ENCODE measurements around the gene TMA7. TPM values are rescaled to one million over a fixed set of nuclear protein-coding genes. Genes with fewer than 3 reads are reported as not detected.
"Not testable (repeated sequence)": the region's sequence is repeated elsewhere in the genome, so short reads cannot be mapped to it uniquely, and the experiment has no call there.

TMA7 gene
- total RNA-seq, 4 donors from 2014 or later: 115 to 279 (median 192) TPM

GRCh38 chr3:48460517-48460902 is 20.5 kb downstream of the TMA7 start:
- H3K27me3 ChIP-seq: no peaks in the 10 kb centered on the region
- intact Hi-C loops (cut with DNase I; ENCODE audit: low total_unique reads) (no loop called here), in situ Hi-C loops (cut with MboI; ENCODE audit: low pct_ligation_motif_present in 1 of 4, low pct_unique_long_range_greater_than_20kb in 1 of 4, low sequenced_read_pairs in 3 of 4) (loop anchor here in 1 of 4 donors (10.0 kb wide), 1 partner anchor 84 kb away; no protein-coding TSS in a partner anchor)
- no peaks in the 10 kb centered on the region for H3K9me3 ChIP-seq
- H3K4me3 ChIP-seq: no peak overlapping the region
- no peak overlapping the region for H3K27ac ChIP-seq
- peaks cover 5 to 10% (median 7%) of the 10 kb centered on the region in 4 donors for H3K4me1 ChIP-seq
- 98% methylated on average over 3 of the region's 3 CpGs; no CpG with 5 or more reads in 1 of the 2 donors for WGBS, 2 donors (ENCODE audit: low coverage in 1 of 2)
- peaks cover 0 to 21% (median 5%) of the 10 kb centered on the region in 4 donors for H3K36me3 ChIP-seq
- TF ChIP-seq CTCF (IDR thresholded peaks at IDR 0.05): no peak
- no peak for TF ChIP-seq POLR2AphosphoS5 (IDR thresholded peaks at IDR 0.05)
- TF ChIP-seq POLR2A (IDR thresholded peaks at IDR 0.05): no peak
- TF ChIP-seq EP300 (IDR thresholded peaks at IDR 0.05; ENCODE audit: low read depth): no peak
- no peak for DNase-seq

- H3K9me3 ChIP-seq; DNase-seq; H3K27me3 ChIP-seq; H3K27ac ChIP-seq; H3K4me3 ChIP-seq; intact Hi-C loops (cut with DNase I; ENCODE audit: low total_unique reads): not testable (repeated sequence)
- 87 to 92% methylated on average over 3 to 7 of the region's 7 CpGs for WGBS, 2 donors (ENCODE audit: low coverage in 1 of 2)
- Histone ChIP-seq H3K36me3 (peaks cover 0 to 21% (median 5%) of the 10 kb centered on the region in 4 donors), H3K4me1 (peaks cover 8 to 21% (median 16%) of the 10 kb centered on the region in 4 donors)
- in situ Hi-C loops (cut with MboI; ENCODE audit: low pct_ligation_motif_present in 1 of 4, low pct_unique_long_range_greater_than_20kb in 1 of 4, low sequenced_read_pairs in 3 of 4): loop anchor here in 1 of 4 donors (10.0 kb wide), 1 partner anchor 83 kb away; no protein-coding TSS in a partner anchor
Measured at GRCh38 chr3:48461767-48462166, 21.7 kb downstream of the TMA7 start.

GRCh38 chr3:48463703-48464102 is 23.6 kb downstream of the TMA7 start:
- H3K27me3 ChIP-seq: no peaks in the 10 kb centered on the region
- H3K4me1 ChIP-seq: peaks cover 26 to 40% (median 36%) of the 10 kb centered on the region in 4 donors
- in situ Hi-C loops (cut with MboI; ENCODE audit: low pct_ligation_motif_present in 1 of 4, low pct_unique_long_range_greater_than_20kb in 1 of 4, low sequenced_read_pairs in 3 of 4) (loop anchor here in 1 of 4 donors (10.0 kb wide), 1 partner anchor 81 kb away; no protein-coding TSS in a partner anchor), intact Hi-C loops (cut with DNase I; ENCODE audit: low total_unique reads) (loop anchor here (2.0 kb wide), 1 partner anchor 85 kb away; no protein-coding TSS in a partner anchor)
- no peaks in the 10 kb centered on the region for H3K9me3 ChIP-seq
- no peak for DNase-seq
- H3K4me3 ChIP-seq: no peak overlapping the region
- TF ChIP-seq POLR2AphosphoS5 (IDR thresholded peaks at IDR 0.05) (no peak), CTCF (IDR thresholded peaks at IDR 0.05) (no peak), POLR2A (IDR thresholded peaks at IDR 0.05) (no peak), EP300 (IDR thresholded peaks at IDR 0.05; ENCODE audit: low read depth) (no peak)
- WGBS, 2 donors (ENCODE audit: low coverage in 1 of 2): 87% methylated on average over 9 of the region's 9 CpGs; no CpG with 5 or more reads in 1 of the 2 donors
- peaks cover 0 to 17% (median 5%) of the 10 kb centered on the region in 4 donors for H3K36me3 ChIP-seq
- H3K27ac ChIP-seq: no peak overlapping the region

- no peaks in the 10 kb centered on the region for H3K9me3 ChIP-seq
- TF ChIP-seq POLR2A (IDR thresholded peaks at IDR 0.05) (no peak), POLR2AphosphoS5 (IDR thresholded peaks at IDR 0.05) (no peak)
- intact Hi-C loops (cut with DNase I; ENCODE audit: low total_unique reads): loop anchor here (2.0 kb wide), 1 partner anchor 84 kb away; no protein-coding TSS in a partner anchor
- H3K27ac ChIP-seq: peak overlapping the region; percentile 96 to 100 (median 99)
- H3K27me3 ChIP-seq: no peaks in the 10 kb centered on the region
- peaks cover 32 to 50% (median 43%) of the 10 kb centered on the region in 4 donors for H3K4me1 ChIP-seq
- DNase-seq: no peak
- in situ Hi-C loops (cut with MboI; ENCODE audit: low pct_ligation_motif_present in 1 of 4, low pct_unique_long_range_greater_than_20kb in 1 of 4, low sequenced_read_pairs in 3 of 4): loop anchor here in 1 of 4 donors (10.0 kb wide), 1 partner anchor 80 kb away; no protein-coding TSS in a partner anchor
- no peak overlapping the region for H3K4me3 ChIP-seq
- peaks cover 0 to 8% (median 3%) of the 10 kb centered on the region in 4 donors for H3K36me3 ChIP-seq
- 87% methylated on average over 12 of the region's 17 CpGs; no CpG with 5 or more reads in 1 of the 2 donors for WGBS, 2 donors (ENCODE audit: low coverage in 1 of 2)
Measured at GRCh38 chr3:48464713-48465221, 24.7 kb downstream of the TMA7 start.

- Histone ChIP-seq H3K4me3 (no peak overlapping the region), H3K4me1 (peaks cover 37 to 54% (median 47%) of the 10 kb centered on the region in 4 donors), H3K9me3 (no peaks in the 10 kb centered on the region), H3K27ac (peak overlapping the region; percentile 96 to 100 (median 99)), H3K36me3 (peaks cover 0 to 4% (median 1%) of the 10 kb centered on the region in 4 donors), H3K27me3 (no peaks in the 10 kb centered on the region)
- intact Hi-C loops (cut with DNase I; ENCODE audit: low total_unique reads): loop anchor here (2.0 kb wide), 1 partner anchor 84 kb away; no protein-coding TSS in a partner anchor
- 18% methylated on average over 7 of the region's 7 CpGs; no CpG with 5 or more reads in 1 of the 2 donors for WGBS, 2 donors (ENCODE audit: low coverage in 1 of 2)
- no peak for TF ChIP-seq POLR2AphosphoS5 (IDR thresholded peaks at IDR 0.05)
- TF ChIP-seq EP300 (IDR thresholded peaks at IDR 0.05; ENCODE audit: low read depth): no peak
- no peak for TF ChIP-seq CTCF (IDR thresholded peaks at IDR 0.05)
- TF ChIP-seq POLR2A (IDR thresholded peaks at IDR 0.05): no peak
- in situ Hi-C loops (cut with MboI; ENCODE audit: low pct_ligation_motif_present in 1 of 4, low pct_unique_long_range_greater_than_20kb in 1 of 4, low sequenced_read_pairs in 3 of 4): loop anchor here in 1 of 4 donors (10.0 kb wide), 1 partner anchor 80 kb away; no protein-coding TSS in a partner anchor
- no peak for DNase-seq
Measured at GRCh38 chr3:48465237-48465530, 25.1 kb downstream of the TMA7 start.
